ENCODE results near the gene ROR1.

The ROR1 gene

DNA sequence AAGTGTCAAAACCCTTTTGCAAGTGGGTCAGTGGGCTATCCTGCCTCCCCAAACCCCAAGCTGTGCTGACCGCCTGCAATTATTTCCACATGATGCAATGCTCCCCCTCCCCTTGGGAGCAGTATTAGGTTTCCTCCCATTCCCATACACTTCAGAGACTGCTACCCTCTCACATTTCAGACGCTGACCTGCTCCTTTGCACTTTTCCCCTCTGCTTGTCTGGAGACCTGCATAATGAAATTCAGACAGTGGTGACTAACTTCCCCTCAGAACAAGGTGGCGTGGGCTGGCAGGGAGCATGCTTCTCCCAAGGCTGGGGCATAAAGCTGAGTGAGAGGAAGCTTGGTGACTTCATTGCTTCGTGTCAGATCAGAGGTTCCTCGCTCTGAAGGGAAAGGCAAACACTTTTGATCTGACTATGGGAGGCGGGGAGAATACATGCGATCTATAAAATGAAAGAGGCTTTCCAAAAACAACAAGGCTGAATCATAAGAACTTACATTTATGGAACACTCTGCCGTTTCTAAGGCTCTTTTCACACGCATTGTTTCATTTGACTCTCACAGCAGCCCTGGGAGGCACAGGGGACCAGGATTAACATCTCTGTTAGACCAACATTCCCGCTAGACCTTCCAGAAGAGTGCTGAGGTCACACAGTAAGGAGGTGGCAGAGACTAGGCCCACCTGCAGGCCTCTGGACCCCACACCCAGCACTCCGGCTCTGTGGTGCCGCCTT lies 27.5 kb upstream of the ROR1 start:
- DNase-seq (ENCODE audit: low spot score): no peak
- no peak for TF ChIP-seq CTCF (IDR thresholded peaks at IDR 0.05; ENCODE audit: borderline replicate concordance, control extremely low read depth, extremely low read depth, insufficient read depth, missing control alignments)
- in situ Hi-C loops (cut with MboI; ENCODE audit: low sequenced_read_pairs, unreplicated experiment): no loop called here

- no peak for DNase-seq (ENCODE audit: low spot score)
- in situ Hi-C loops (cut with MboI; ENCODE audit: low sequenced_read_pairs, unreplicated experiment): no loop called here
- TF ChIP-seq CTCF (IDR thresholded peaks at IDR 0.05; ENCODE audit: borderline replicate concordance, control extremely low read depth, extremely low read depth, insufficient read depth, missing control alignments): no peak
Measured at GRCh38 chr1:63747445-63747844, 26.4 kb upstream of the ROR1 start.

DNA sequence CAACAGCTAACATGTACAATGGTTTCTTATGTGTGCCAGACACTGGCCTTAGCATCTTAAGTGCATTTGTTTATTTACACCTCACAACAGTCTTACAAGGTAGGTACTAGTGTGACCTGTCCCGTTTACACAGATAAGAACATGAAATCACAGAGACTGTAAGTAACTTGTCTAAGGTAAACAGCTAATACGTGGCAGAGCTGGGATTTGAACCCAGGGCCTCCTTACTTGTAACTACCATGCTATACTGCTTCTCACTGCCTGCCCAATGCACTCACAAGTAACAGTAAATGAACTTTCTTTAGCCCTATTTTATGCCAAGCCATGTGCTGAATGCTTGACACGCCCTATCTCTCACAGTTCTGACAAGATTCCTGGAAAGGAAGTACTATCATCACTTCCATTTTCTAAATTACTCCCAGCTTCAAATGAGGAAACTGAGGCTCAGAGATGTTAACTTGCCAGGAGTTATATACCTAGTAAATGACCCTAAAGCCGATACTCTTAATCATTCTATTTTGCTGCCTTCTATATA lies 25.7 kb upstream of the ROR1 start:
- DNase-seq (ENCODE audit: low spot score): no peak
- in situ Hi-C loops (cut with MboI; ENCODE audit: low sequenced_read_pairs, unreplicated experiment): no loop called here
- no peak for TF ChIP-seq CTCF (IDR thresholded peaks at IDR 0.05; ENCODE audit: borderline replicate concordance, control extremely low read depth, extremely low read depth, insufficient read depth, missing control alignments)

- in situ Hi-C loops (cut with MboI; ENCODE audit: low sequenced_read_pairs, unreplicated experiment): no loop called here
- no peak for TF ChIP-seq CTCF (IDR thresholded peaks at IDR 0.05; ENCODE audit: borderline replicate concordance, control extremely low read depth, extremely low read depth, insufficient read depth, missing control alignments)
- no peak for DNase-seq (ENCODE audit: low spot score)
Measured at GRCh38 chr1:63748641-63749040, 25.2 kb upstream of the ROR1 start.

- in situ Hi-C loops (cut with MboI; ENCODE audit: low sequenced_read_pairs, unreplicated experiment): no loop called here
- no peak for DNase-seq (ENCODE audit: low spot score)
- no peak for TF ChIP-seq CTCF (IDR thresholded peaks at IDR 0.05; ENCODE audit: borderline replicate concordance, control extremely low read depth, extremely low read depth, insufficient read depth, missing control alignments)
Measured at GRCh38 chr1:63750721-63751120, 23.1 kb upstream of the ROR1 start.

GRCh38 chr1:63752176-63752575 lies 21.6 kb upstream of the ROR1 start:
- in situ Hi-C loops (cut with MboI; ENCODE audit: low sequenced_read_pairs, unreplicated experiment): no loop called here
- no peak for DNase-seq (ENCODE audit: low spot score)
- TF ChIP-seq CTCF (IDR thresholded peaks at IDR 0.05; ENCODE audit: borderline replicate concordance, control extremely low read depth, extremely low read depth, insufficient read depth, missing control alignments): no peak
